GM19372 (cell line): ENCODE results near the gene PLXNB2.
"Not testable (repeated sequence)": the region's sequence is repeated elsewhere in the genome, so short reads cannot be mapped to it uniquely, and the experiment has no call there.

ENCODE experiments used
- ATAC-seq: cut with Tn5 transposase; IDR thresholded peaks from one replicate; pipeline ENCODE4 v1.9.1; 2021; ENCODE audit warnings: mild to moderate bottlenecking, low read depth, moderate library complexity; ENCODE audit not compliant: unreplicated experiment

The PLXNB2 gene

GRCh38 chr22:50281957-50282356, 25.5 kb downstream of the PLXNB2 start:
- no peak for ATAC-seq

- no peak for ATAC-seq
Measured at GRCh38 chr22:50281384-50281760, 26.1 kb downstream of the PLXNB2 start.

- ATAC-seq = no peak
Measured at GRCh38 chr22:50280708-50281383, 26.6 kb downstream of the PLXNB2 start.

DNA sequence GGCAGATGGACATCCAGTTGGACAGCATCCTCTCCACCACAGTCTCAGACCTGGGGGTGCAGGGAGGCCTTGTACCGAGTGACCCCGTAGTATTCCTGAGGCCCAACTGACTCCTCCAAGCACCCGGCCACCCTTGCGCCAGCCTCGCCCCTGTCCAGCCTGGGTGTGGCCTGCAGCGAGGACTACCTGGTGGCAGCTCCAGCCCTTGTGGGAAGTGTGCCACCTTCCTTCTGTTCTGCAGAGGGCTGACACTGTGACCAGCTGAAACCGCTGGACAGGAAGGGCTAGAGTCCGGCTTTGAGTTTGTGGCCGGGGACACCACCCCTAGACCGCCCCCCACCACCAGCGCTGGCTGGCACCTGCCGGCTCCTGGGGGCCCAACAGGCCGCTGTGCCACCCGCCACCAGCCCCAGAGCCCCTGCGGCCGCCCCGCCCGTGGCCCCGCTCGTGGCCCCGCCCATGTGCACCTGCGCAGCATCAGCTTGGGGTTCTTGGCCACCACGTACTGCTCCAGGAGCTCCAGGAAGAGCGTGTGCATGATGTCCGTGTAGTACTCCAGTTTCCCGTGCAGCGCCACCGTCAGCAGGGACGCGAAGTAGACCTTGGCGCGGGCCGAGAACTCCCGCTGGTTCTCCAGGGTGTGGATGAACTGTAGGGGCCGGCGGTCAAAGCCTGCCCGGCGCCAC, 27.3 kb downstream of the PLXNB2 start:
- ATAC-seq = no peak

DNA sequence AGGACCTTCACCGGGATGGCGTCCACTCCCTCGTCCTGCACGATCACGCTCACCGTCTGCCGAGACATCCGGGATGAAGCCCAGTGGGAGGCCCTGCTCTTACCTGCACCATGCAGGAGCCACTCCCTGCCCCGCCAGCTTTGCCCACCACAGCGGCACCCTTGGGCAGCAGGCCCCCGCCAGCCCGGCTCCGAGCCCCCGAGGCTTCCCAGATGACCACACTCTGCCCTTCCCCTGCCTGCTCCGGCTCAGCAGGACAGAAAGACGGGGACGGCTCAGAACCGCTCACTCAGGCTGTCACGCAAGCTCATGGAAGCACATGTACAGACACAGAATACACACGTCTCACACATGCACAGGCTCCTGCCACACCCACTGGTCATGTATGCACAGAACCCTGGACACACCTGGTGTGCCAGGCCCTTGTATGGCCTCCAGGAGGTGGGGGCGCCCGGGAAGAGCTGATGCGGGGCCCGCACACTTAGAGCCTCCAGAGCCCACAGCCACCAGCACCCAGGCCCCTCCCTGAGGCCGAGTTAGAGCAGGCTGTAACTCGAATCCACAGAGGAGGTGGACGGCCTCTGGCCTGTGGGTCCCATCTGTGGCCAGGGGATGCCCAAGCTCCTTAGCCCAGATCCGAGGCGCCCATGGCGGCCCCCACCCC, 28.4 kb downstream of the PLXNB2 start:
- no peak for ATAC-seq

DNA sequence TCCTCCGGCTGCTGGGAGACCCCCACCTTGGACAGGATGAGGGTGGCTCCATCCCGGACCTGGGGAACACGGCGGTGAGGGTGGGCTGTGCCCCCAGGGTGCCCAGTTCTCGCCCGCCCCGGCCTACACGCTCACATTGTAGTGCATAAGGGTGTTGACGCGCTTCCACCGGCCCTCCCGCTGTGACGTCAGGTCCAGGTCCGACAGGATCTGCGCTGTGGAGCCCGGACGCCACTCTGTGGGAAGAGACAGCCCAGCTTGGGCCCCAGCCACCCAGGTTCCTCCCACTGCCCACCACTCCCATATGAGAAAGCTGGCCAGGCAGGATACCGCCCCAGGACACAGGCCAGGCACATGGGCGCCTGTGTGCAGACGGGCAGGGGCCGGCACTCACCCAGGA, 29.0 kb downstream of the PLXNB2 start:
- ATAC-seq = no peak

DNA sequence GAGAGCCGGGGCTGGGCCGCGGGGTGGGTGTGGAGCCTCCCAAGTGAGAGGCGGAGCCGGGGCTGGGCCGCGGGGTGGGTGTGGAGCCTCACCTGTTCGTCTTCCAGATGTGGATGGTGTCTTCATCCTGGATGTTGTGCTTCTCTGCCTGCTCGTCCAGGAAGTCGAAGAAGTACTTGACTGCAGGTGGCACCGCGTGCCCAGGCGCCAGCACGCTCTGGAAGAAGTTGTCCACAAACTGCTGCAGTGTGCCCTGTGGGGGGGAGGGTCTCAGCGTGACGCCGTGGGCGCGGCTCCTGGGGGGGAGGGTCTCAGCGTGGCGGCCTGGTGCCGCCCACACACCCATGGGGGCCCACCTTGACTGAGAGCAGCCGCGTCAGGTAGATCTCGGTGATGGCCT, 29.7 kb downstream of the PLXNB2 start:
- no peak for ATAC-seq

GRCh38 chr22:50276143-50276542, 31.3 kb downstream of the PLXNB2 start:
- ATAC-seq = peak; percentile 59

GRCh38 chr22:50275181-50276055, 32.0 kb downstream of the PLXNB2 start:
- ATAC-seq = no peak

DNA sequence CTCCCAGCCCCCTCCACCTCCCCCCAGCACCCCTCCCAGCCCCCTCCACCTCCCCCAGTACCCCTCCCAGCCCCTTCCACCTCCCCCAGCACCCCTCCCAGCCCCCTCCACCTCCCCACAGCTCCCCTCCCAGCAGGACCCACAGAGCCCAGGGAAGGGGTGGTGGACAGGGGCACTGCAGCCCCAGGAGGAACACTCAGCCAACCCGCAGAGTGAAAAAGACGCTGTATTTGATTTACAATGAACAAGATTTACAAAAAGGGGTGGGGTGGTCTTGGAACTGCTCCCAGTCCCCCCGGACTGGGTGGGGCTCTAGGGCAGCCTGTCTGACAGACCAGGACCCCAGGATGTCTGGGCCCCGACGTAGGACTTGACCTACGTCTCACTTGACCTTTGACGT, 32.7 kb downstream of the PLXNB2 start:
- ATAC-seq = no peak

- no peak for ATAC-seq
Measured at GRCh38 chr22:50274311-50274710, 33.1 kb downstream of the PLXNB2 start.

DNA sequence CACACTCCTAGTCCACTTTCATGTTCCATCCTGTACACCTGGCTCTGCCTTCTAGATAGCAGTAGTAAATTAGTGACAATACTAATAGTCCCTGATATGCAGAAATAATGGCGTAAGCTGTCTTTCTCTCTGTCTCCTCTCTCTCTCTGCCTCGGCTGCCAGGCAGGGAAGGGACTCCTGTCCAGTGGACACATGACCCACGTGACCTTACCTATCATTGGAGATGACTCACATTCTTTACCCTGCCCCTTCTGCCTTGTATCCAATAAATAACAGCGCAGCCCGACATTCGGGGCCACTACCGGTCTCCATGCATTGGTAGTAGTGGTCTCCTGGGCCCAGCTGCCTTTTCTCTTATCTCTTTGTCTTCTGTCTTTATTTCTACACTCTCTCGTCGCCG, 33.7 kb downstream of the PLXNB2 start:
- not testable (repeated sequence) for ATAC-seq

DNA sequence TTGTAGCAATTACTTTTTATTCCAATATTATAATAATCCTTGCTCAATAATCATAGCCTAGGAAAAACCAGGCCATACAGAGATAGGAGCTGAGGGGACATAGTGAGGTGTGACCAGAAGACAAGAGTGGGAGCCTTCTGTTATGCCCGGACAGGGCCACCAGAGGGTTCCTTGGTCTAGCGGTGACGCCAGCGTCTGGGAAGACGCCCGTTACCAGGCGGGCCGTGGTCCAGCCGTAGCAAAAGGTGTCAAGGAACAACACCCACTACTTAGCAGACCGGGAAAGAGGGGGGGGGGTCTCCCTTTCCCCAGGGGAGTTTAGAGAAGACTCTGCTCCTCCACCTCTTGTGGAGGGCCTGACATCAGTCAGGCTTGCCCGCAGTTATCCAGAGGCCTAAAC, 34.1 kb downstream of the PLXNB2 start:
- not testable (repeated sequence) for ATAC-seq

DNA sequence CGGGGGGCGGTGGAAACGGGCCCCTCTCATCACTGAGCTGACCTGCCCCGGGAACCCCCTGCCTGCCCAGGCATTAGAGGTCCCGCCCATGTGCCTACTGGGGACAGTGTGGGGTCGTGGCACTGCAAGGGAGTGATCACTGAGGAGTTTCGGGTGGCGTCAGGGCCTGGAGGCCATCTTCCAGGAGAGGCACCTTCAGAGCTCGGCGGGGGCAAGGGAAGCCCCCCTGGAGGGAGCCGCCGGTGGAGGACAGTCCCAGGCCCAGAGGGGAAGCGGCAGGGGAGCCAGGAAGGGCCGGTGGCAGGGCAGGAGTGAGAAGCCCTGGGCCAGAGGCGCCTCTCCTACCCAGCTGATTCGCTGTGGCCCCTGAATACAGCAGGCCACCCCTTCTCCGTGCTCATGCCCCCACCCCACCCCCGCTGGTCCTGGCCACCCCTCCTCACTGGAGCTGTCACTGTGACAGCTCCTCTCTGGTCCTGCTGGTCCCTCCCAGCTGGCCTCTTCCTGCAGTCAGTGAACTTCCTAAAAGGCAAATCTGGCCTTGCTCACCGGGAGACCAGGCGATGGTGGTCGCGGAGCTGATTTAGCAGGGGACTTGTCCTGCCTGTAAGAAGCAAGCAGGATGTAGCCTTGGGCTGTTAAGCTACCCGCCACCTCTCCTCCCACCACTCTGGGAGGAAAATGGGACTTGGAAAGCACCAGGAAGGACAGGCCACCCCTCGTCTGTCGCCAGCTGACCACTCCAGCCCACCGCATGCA, 35.2 kb downstream of the PLXNB2 start:
- no peak for ATAC-seq

GRCh38 chr22:50271519-50271970, 35.9 kb downstream of the PLXNB2 start:
- ATAC-seq = no peak

- ATAC-seq = no peak
Measured at GRCh38 chr22:50270666-50271394, 36.6 kb downstream of the PLXNB2 start.

DNA sequence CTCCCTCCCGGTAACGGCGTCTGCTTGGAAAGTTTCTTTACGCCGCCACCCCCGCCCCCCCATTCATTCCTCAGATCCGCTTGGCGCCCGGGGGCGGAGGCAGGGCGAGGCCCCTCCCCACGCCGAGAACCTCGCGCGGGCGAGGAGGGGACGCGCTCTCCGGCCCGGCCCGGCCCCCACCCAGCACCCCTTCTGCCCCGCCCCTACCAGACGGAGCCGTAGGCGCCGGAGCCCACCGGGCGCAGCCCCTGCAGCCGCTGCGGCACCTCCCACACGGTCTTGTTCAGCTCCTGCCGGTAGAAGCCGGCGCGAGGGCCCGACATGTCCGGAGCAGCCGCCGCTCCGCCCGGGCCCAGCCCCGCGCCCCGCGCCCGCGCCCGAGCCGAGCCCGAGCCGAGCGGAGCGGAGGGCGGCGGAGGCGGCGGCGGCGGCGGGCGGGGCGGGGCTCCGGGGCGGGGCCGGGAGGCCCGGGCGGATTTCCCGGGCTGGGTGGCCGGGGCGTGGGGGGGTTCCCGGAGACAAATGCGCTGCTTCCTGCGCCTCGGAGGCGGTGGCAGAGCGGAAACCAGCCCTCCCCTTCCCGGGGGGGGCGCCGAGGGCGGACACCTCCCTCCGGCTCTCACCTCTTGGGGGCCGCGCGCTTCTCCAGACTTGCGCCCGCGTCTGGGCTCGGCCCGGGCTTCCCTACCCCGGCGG, 37.3 kb downstream of the PLXNB2 start, which contains the start of gene MAPK11:
TSS of gene MAPK11 (minus strand) at position 411 of the 696 bp plus-strand sequence. CDS start at position 323, 88 bp downstream.
- ATAC-seq = no peak

GRCh38 chr22:50269573-50269969, 37.9 kb downstream of the PLXNB2 start:
- no peak for ATAC-seq
